GM18526 (cell line): ENCODE measurements around the gene DOCK2.

Experiments
- POLR2A ChIP-seq: IDR thresholded peaks from 3 replicates; pipeline ENCODE4 v1.6.1; 2011; ENCODE audit not compliant: insufficient read length; ENCODE audit errors: extremely low read depth

DOCK2 gene

DNA sequence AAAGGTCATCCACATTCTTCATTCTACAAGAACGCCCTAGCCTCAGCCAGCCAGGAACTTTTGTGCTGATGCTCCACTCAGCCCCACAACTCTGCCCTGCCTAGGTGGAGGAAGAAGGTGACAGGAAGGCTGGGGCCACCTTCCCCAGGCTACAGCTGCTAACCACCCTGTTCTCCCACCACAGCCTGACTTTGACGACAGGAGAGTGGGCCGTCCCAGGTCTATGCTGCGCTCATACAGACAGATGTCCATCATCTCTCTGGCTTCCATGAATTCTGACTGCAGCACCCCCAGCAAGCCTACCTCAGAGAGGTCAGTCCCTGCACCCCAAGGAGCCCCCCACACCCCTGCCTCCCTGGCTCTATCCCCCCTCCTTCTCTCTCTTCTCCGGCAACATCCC, 440.5 kb downstream of the DOCK2 start:
- TF ChIP-seq POLR2A, result no peak

DNA sequence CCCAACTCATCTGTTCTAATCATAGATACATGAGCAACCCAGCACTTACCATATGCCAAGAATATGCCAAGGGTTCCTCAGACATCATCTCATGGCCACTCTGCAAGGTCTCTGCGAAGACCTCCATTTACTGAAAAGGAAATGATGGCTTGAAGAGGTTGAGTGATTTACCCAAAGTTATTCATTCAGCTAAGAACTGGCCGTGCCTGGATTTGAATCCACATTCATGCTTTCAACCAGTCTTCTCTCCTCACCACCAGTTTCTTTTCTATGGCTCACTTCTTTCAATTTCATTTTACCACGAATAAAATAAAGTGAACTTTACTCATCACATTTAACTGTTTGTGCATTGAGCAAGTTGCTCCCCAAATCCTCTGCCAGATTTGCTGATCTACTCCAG, 441.4 kb downstream of the DOCK2 start:
- no peak for TF ChIP-seq POLR2A

DNA sequence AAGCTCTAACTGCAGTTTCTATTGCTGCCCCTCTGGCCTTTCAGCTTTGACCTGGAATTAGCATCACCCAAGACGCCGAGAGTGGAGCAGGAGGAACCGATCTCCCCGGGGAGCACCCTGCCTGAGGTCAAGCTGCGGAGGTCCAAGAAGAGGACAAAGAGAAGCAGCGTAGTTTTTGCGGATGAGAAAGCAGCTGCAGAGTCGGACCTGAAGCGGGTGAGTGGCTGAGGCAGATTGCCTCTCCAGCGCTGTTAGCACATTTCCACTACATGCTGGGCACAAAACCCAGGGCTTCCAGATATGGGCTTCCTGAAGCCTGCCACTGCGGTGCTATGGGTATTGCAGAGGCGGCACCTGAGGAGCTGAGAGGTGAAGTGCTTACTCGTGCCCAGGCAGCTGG, 441.9 kb downstream of the DOCK2 start:
- TF ChIP-seq POLR2A, result no peak

DNA sequence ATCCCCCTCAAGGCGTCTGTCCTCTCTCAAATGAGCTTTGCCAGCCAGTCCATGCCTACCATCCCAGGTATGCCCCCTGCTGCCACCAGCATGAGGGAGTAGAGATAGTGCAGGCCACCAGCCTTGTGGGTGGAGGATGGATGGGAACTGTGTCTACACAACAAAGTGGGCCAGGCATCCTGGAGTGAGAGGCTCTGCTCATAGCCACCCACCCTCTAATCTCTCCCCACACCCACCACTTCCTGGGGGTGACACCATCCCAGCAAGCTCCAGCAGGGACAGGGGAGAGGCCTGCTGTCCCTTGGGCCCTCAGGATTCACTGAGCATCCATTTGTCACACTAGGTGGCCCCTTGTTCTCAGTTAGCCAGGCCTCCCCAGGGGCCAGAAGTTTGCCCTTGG, 443.1 kb downstream of the DOCK2 start:
- no peak for TF ChIP-seq POLR2A

DNA sequence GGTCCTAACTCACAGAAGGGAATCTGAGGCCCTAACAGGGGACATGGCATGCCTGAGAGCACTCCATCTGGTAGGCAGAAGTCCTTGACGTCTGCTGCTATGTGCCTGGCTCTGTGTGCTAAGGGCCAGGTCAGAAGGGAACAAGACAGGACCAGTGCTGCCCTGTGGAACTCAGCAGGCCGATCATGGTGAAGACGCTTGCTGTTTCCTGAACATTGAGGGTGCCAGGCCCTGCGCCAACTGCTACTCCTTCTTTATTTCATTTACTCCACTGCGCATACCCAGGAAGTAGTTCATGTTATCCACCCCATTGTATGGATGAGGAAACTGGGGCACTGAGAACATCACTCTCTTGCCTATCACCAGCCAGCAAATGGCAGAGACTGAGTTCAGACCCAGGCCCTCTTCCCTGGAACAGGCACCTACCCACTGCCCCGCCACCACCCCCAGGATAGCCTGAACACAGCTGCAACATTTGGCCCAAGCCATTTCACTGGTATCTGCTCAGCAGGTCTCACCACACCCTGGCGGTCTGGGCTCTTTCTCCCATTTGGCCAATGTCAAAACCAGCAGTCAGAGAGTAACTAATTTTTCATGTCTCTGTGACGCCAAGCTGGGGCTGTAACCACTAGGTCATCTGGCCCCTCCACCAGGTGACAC, 443.8 kb downstream of the DOCK2 start:
- TF ChIP-seq POLR2A, result no peak

DNA sequence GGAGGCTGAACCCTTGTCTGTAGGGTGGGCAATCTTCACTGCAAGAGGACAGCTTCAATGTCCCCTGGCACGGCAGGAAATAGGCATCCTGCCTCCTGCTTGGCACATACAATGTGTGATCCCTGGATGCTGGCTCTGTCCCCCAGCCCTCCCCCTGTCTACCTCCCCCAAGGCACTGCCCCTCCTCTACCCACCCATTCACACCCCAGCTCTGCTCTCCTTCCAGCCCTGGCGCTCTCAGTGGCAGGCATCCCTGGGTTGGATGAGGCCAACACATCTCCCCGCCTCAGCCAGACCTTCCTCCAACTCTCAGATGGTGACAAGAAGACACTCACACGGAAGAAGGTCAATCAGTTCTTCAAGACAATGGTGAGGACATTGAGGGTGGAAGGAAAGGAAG, 444.5 kb downstream of the DOCK2 start:
- TF ChIP-seq POLR2A, result no peak

DNA sequence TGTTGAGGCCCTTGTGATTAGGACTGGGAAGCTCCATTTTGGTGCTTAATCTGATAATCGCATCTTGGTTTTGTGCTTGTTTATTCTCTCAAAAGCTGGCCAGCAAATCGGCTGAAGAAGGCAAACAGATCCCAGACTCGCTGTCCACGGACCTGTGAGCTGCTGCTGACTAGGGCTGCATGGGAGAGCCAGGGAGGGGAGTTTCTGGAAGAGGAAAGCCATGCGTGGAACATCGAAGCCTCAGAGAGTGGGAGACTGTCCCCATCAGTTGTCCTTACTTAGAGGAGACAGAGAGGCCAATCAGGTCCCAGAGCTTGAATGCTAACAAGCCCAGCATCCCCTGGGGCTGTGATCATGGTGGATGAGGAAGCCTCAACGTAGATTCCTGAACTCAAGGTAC, 445.6 kb downstream of the DOCK2 start:
- no peak for TF ChIP-seq POLR2A

DNA sequence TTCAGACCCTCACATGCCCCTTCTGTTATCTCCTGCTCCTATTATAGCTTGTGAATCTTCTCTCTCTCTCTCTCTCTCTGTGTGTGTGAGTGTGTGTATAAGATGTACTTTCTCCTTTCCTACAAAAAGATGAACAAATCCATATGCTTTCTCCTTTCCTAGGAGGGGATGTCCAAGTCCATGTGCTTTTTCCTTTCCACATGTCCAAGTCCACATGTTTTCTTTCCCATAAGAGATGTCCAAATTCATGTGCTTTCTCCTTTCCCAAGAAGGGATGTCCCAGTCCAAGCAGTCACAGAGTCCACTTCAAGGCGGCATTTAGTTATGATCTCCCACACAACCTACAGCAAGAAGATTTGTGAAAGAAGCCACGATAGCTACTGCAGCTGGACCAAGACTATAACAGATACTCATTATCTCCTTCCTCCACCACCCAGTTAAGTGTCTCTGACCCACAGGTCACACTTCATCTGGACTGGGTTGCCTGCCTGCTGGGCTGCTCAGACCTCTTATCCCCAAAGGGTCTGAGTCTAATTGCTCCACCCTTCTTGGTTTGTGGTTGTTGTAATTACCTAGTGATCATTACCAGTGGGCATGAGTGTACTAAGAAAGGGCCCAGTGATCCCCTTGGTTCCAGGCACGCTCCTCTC, 450.2 kb downstream of the DOCK2 start:
- TF ChIP-seq POLR2A, result no peak

DNA sequence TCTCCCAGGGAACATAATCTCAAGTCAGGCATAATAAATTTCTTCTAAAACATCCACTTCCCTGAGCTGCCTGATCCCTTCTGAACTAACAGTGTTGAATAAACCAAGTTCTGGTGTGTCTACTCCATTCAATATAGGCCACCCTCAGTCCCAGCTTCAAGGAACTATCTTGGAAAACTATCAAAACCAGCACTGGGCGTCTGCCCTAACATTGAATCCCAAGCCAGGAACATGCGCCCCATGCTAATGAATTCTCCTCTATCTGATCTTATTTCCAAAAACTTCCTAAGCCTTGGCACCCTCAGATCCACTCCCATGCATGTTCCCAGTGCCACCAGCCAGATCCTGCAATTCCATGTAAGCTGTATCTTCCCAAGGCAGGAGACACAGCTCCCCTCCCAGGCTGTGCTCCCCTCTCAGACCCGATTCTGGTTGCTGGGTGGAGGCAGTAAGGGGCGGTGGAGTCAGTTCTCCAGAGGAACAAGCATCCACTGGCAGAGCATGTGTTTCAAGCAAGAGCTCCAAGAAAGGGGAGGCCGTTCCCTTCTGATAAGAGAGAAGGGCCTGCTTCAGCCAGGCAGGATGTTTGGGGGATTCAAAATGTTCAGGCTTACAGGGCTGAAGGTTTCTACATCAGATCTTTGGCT, 455.5 kb downstream of the DOCK2 start:
- no peak for TF ChIP-seq POLR2A

DNA sequence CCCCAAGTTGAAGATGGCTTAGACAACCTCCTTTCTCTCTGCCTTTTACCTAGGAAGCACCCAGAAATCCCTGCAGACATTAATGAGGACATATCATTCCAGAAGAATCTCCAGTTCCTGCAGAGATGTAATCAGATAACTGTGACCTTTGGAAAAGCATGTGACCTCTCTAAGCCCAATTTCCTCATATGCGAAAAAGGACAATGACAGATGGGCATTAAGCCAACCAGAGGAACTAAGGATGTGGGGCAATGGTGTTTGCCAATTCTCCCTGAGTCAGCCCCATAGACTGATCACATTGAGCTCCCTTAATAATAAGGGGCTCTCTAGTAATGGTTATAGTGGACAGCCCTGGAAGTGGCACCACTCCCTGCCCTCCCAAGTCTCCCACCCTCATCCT, 458.6 kb downstream of the DOCK2 start:
- no peak for TF ChIP-seq POLR2A

DNA sequence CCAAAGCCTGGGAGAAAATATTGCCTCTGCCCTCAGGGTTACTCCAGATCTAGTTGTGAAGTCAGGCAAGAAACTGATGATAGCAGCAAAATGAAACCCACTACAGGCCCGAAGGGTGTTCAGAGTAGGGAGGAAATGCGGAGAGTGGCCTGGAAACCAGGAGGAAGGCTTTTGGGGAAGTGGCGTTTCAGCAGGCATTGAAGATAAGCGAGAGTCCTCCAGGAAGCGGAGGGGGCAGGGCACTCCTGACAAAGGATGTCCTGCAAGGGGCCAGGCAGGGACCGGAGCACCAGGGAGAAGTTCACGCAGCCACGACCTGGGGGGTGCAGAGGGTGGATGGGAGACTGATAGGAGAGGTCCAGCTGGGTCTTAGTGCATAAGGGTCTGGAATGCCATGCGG, 460.9 kb downstream of the DOCK2 start:
- TF ChIP-seq POLR2A, result no peak

DNA sequence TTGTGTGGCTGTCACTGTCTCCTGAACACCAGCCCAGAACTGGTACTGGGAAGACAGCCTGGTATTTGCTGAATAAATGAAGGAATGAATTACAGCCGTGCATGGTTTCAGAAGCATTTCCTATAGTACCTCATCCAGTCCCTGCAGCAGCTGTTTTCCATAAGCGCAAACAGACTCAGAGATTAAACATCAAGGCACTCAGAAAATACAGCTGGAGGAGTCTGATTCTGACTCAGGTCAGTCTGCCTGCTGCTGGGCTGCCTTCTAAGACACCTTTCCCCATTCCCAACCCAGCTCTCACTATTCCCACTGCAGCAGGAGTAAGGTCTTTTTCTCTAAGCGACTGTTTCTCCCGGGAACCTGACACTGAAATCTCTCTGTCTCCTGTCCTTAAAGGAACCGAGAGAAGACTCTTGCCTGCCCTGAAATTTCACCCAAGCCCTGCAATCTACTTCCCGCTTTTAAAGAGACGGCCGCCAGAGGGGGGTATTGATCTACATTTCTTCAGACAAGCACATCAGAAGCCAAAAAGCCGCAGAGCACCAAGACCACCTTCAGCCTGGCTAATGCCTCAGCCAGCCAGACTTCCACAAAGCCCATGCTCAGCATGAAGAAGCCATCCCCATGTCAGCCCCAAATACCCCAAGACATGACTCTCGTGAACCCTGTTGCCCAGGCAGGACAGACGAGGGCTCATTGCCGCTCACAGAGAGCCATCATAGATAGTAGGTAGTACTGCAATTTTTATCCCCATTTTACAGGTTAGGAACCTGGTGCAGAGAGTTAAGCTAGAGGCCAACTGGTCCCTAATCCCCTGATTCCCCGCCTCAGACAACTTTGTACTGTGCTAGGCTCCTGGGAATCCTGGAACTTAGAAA, 463.2 kb downstream of the DOCK2 start:
- TF ChIP-seq POLR2A, result no peak

DNA sequence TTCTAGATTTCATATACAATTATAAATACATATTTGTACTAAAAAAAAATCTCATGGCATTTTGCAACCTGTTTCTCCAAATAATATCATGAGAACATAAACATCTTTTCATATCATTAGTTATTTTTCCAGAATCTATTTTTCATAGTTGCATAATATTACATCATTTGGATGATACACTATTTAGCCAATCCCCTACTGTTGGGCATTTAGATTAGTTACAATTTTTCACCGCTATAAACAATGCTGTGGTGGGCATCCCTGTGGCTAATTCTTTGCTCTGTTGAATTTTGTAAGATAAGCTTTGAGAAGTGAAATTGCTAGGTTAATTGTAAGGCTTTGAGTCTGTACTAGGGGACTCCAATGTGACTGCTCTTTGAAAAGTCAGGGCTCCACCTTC, 466.4 kb downstream of the DOCK2 start:
- no peak for TF ChIP-seq POLR2A

DNA sequence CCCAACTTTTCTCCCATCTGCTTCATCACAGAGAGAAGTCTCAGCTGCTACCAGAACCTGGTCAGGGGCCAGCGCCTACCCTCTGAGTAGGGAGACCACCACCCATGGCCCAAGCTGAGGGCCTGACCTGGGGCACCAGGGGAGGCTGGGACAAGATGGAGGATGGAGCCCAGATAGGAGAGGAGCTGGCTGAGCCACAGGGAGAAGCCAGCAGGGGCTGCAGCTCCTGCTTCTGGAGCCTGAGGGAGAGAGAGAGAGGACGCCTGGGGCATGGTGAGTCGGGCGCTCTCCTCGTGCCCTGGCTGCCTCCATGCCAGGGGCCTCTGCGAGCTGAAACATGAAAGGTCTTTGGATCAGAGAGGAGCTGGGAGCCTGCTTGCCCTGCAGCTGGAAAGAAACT, 467.2 kb downstream of the DOCK2 start:
- TF ChIP-seq POLR2A, result no peak

DNA sequence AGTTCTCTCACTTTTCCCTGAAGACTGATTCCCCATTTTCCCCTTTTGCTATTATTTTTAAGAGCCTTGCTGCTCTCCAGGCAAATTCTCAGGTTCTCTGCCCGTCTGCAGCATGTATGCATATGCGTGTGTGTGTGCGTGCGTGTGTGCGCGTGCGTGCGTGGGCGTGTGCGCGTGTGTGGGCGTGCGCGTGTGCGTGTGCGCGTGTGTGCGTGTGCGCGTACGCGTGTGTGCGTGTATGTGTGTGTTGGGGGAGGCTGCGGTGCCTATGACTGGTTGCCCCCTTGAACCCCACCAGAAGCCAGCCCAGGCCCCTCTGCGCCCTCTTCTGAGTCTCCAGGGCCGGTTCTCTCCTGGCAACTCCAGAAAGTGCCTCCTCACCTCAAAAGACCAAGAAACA, 467.6 kb downstream of the DOCK2 start:
- no peak for TF ChIP-seq POLR2A
